Thoracic aorta (tissue), 2 donors: ENCODE measurements around the gene NKTR. TPM values are rescaled to one million over a fixed set of nuclear protein-coding genes. Genes with fewer than 3 reads are reported as not detected.

Experiments
- ATAC-seq: fragments of 150-250 bp; one replicate; pipeline ENCODE4 v1.8.0; 2017; ENCODE audit warnings: low read depth; ENCODE audit not compliant: insufficient number of reproducible peaks, low FRiP score
- DNase-seq: peaks from one replicate; pipeline ENCODE4 v3.0.0-alpha.2; 2020; ENCODE audit warnings: low spot score
- H3K27ac ChIP-seq, 2 donors: fragments of 200-600 bp; sonication (generic); 1 replicate in 1 of 2; 2 replicates in 1 of 2; pipeline ENCODE4 v1.5.1; 2016; ENCODE audit warnings: mild to moderate bottlenecking in 2 of 2, moderate library complexity in 2 of 2
- H3K27me3 ChIP-seq: fragments of 200-600 bp; sonication (generic); replicated peaks from 2 replicates; pipeline ENCODE4 v1.6.0; 2016; ENCODE audit warnings: mild to moderate bottlenecking; ENCODE audit not compliant: insufficient read depth
- H3K36me3 ChIP-seq: fragments of 200-600 bp; sonication (generic); one replicate; pipeline ENCODE4 v1.5.1; 2016
- H3K4me1 ChIP-seq, 2 donors: fragments of 200-600 bp; sonication (generic); 1 replicate in 1 of 2; 2 replicates in 1 of 2; pipeline versions ENCODE4 v1.5.1 to v1.6.0; 2016; ENCODE audit warnings: low read depth in 2 of 2, mild to moderate bottlenecking in 1 of 2; ENCODE audit not compliant: control insufficient read depth in 1 of 2
- H3K4me3 ChIP-seq: fragments of 200-600 bp; sonication (generic); 2 replicates; pipeline ENCODE4 v1.5.1; 2016; ENCODE audit warnings: mild to moderate bottlenecking
- H3K9me3 ChIP-seq: fragments of 200-600 bp; sonication (generic); 2 replicates; pipeline ENCODE4 v1.5.1; 2016
- CTCF ChIP-seq: fragments of 200-600 bp; sonication (generic); IDR thresholded peaks from one replicate; pipeline ENCODE4 v1.5.1; 2019; ENCODE audit warnings: antibody characterized with exemption
- total RNA-seq, 2 donors: library from RNA; depleted of rRNA; stranded (reverse); fragments of >200 nt; gene quantifications; one replicate each; pipeline versions ENCODE4 v1.1.0 to v1.2.3, GENCODE V29; 2016

The NKTR gene
- total RNA-seq, 2 donors from 2014 or later: 159 to 210 TPM

- Histone ChIP-seq H3K27me3 (no peaks in the 10 kb centered on the region), H3K9me3 (no peaks in the 10 kb centered on the region), H3K4me3 (no peak overlapping the region), H3K27ac (peak overlapping the region in 1 of 2 donors; percentile 34), H3K36me3 (peaks cover 11% of the 10 kb centered on the region), H3K4me1 (peaks cover 19 to 51% of the 10 kb centered on the region in 2 donors)
- no peak for DNase-seq
- TF ChIP-seq CTCF: no peak
- no peak for ATAC-seq
Observed at GRCh38 chr3:42662037-42662812, 61.7 kb downstream of the NKTR start.

- ATAC-seq: no peak
- no peak overlapping the region for H3K4me3 ChIP-seq
- peaks cover 23 to 57% of the 10 kb centered on the region in 2 donors for H3K4me1 ChIP-seq
- no peak overlapping the region for H3K27ac ChIP-seq
- peaks cover 10% of the 10 kb centered on the region for H3K36me3 ChIP-seq
- TF ChIP-seq CTCF: no peak
- H3K9me3 ChIP-seq: no peaks in the 10 kb centered on the region
- H3K27me3 ChIP-seq: no peaks in the 10 kb centered on the region
- no peak for DNase-seq
Observed at GRCh38 chr3:42662813-42663535, 62.5 kb downstream of the NKTR start.

- H3K4me3 ChIP-seq: no peak overlapping the region
- H3K27ac ChIP-seq: no peak overlapping the region
- no peaks in the 10 kb centered on the region for H3K9me3 ChIP-seq
- no peaks in the 10 kb centered on the region for H3K27me3 ChIP-seq
- DNase-seq (no peak), ATAC-seq (no peak)
- peaks cover 23 to 52% of the 10 kb centered on the region in 2 donors for H3K4me1 ChIP-seq
- H3K36me3 ChIP-seq: peaks cover 1% of the 10 kb centered on the region
- TF ChIP-seq CTCF: no peak
Observed at GRCh38 chr3:42663581-42664437, 63.3 kb downstream of the NKTR start.

- H3K4me3 ChIP-seq: no peak overlapping the region
Observed at GRCh38 chr3:42664438-42664803, 63.9 kb downstream of the NKTR start.

More at GRCh38 chr3:42664438-42664803, 63.9 kb downstream of the NKTR start:
- no peak for DNase-seq
- Histone ChIP-seq H3K27me3 (no peaks in the 10 kb centered on the region), H3K36me3 (no peaks in the 10 kb centered on the region), H3K4me1 (peaks cover 23 to 46% of the 10 kb centered on the region in 2 donors), H3K27ac (no peak overlapping the region), H3K9me3 (no peaks in the 10 kb centered on the region)
- ATAC-seq: no peak
- no peak for TF ChIP-seq CTCF
